SK-N-SH (cell line): ENCODE data around the gene CDC42. TPM values are rescaled to one million over a fixed set of nuclear protein-coding genes. Genes with fewer than 3 reads are reported as not detected.
A peak's percentile ranks its signal among the peaks of the same experiment; 100 is the strongest.

Experiments
- CTCF ChIA-PET: fragments of 300-600, 350-600 bp; formaldehyde crosslinking; extraction: SDS; loops from one replicate; lab custom pipeline; 2021; lab: Yijun Ruan, JAX
- POLR2A ChIA-PET: fragments of 350-600 bp; sonication (Branson Sonifier 250); formaldehyde crosslinking; extraction: SDS; loops from one replicate; lab custom pipeline; 2020; ENCODE audit warnings: antibody characterized with exemption, inconsistent platforms; lab: Yijun Ruan, JAX
- DNase-seq: peaks from one replicate; pipeline ENCODE4 v3.0.0; 2012
- H2AFZ ChIP-seq: fragments of 200-600 bp; sonication (generic); 2 replicates; pipeline ENCODE4 v1.8.1; 2016; ENCODE audit warnings: antibody characterized with exemption, mild to moderate bottlenecking, low read depth
- H3F3A ChIP-seq: fragments of 200-600 bp; sonication (generic); replicated peaks from 2 replicates; pipeline ENCODE3; 2016; ENCODE audit warnings: antibody characterized with exemption, mild to moderate bottlenecking; ENCODE audit not compliant: insufficient read depth
- H3K27ac ChIP-seq, 2 experiments: fragments of 200-500 bp in 1 of 2; fragments of 200-600 bp in 1 of 2; sonication (Bioruptor generic) in 1 of 2; sonication (generic), shearing (Covaris generic) in 1 of 2; 2 replicates each; pipeline versions ENCODE4 v1.5.1 to v1.6.1; 2014 to 2016; ENCODE audit warnings: low read depth in 2 of 2, inconsistent platforms in 1 of 2, low read length in 1 of 2, mild to moderate bottlenecking in 1 of 2, mixed read lengths in 1 of 2
- H3K27me3 ChIP-seq: fragments of 200-600 bp; sonication (generic), shearing (Covaris generic); 2 replicates; pipeline ENCODE4 v1.6.1; 2016; ENCODE audit warnings: mixed run types; ENCODE audit not compliant: insufficient read depth
- H3K36me3 ChIP-seq, 2 experiments: fragments of 200-500 bp in 1 of 2; fragments of 200-600 bp in 1 of 2; sonication (Bioruptor generic) in 1 of 2; sonication (generic) in 1 of 2; replicated peaks in 1 of 2; 2 replicates each; pipeline versions ENCODE3 to v1.5.1; 2014 to 2016; ENCODE audit warnings: low read length in 1 of 2, mild to moderate bottlenecking in 1 of 2; ENCODE audit not compliant: insufficient read depth in 2 of 2, control insufficient read depth in 1 of 2
- H3K4me1 ChIP-seq, 2 experiments: fragments of 200-500 bp in 1 of 2; fragments of 200-600 bp in 1 of 2; sonication (Bioruptor generic) in 1 of 2; sonication (generic), shearing (Covaris generic) in 1 of 2; 2 replicates each; pipeline versions ENCODE4 v1.5.1 to v1.6.1; 2014 to 2016; ENCODE audit warnings: low read depth in 1 of 2, low read length in 1 of 2, mixed run types in 1 of 2; ENCODE audit not compliant: insufficient read depth in 2 of 2, control insufficient read depth in 1 of 2
- H3K4me2 ChIP-seq: fragments of 200-600 bp; sonication (generic), shearing (Covaris generic); 2 replicates; pipeline ENCODE4 v1.6.1; 2017; ENCODE audit warnings: mixed run types
- H3K4me3 ChIP-seq, 2 experiments: fragments of 200-500 bp in 1 of 2; fragments of 200-600 bp in 1 of 2; sonication (Bioruptor generic) in 1 of 2; sonication (generic), shearing (Covaris generic) in 1 of 2; 2 replicates each; pipeline versions ENCODE4 v1.5.1 to v1.8.1; 2014 to 2016; ENCODE audit warnings: low read depth in 2 of 2, inconsistent platforms in 1 of 2, low read length in 1 of 2, mild to moderate bottlenecking in 1 of 2, mixed read lengths in 1 of 2, moderate library complexity in 1 of 2
- H3K79me2 ChIP-seq: fragments of 200-600 bp; sonication (generic); 2 replicates; pipeline ENCODE4 v1.8.1; 2017; ENCODE audit warnings: mild to moderate bottlenecking; ENCODE audit not compliant: insufficient read depth
- H3K9ac ChIP-seq: fragments of 200-600 bp; sonication (generic); 2 replicates; pipeline ENCODE4 v1.6.1; 2017; ENCODE audit warnings: mixed run types
- H3K9me2 ChIP-seq: fragments of 200-600 bp; sonication (generic); 2 replicates; pipeline ENCODE4 v1.6.1; 2017; ENCODE audit warnings: mixed run types
- H3K9me3 ChIP-seq: fragments of 200-600 bp; sonication (generic); 2 replicates; pipeline ENCODE4 v1.6.1; 2017; ENCODE audit warnings: mixed run types, mild to moderate bottlenecking, moderate library complexity
- H4K20me1 ChIP-seq: fragments of 200-600 bp; sonication (generic); 2 replicates; pipeline ENCODE4 v1.6.1; 2017; ENCODE audit warnings: mild to moderate bottlenecking, mixed run types; ENCODE audit not compliant: insufficient read depth
- CHD2 ChIP-seq: fragments of 150-350 bp; IDR thresholded peaks from 2 replicates; pipeline ENCODE4 v1.6.1; 2018; ENCODE audit warnings: low read length; ENCODE audit not compliant: partially characterized antibody
- CTCF ChIP-seq: fragments of 200-600 bp; sonication (generic); IDR thresholded peaks from 2 replicates; pipeline ENCODE4 v1.6.1; 2017; ENCODE audit warnings: antibody characterized with exemption, mild to moderate bottlenecking, moderate library complexity
- FOSL2 ChIP-seq: IDR thresholded peaks from 2 replicates; pipeline ENCODE4 v1.4.0; 2012; ENCODE audit warnings: low read depth, mild to moderate bottlenecking, moderate library complexity, borderline replicate concordance
- FOXM1 ChIP-seq: IDR thresholded peaks from 2 replicates; pipeline ENCODE4 v1.4.0; 2012; ENCODE audit warnings: low read depth, mild to moderate bottlenecking
- GABPA ChIP-seq: IDR thresholded peaks from 2 replicates; pipeline ENCODE4 v1.4.0; 2012; ENCODE audit warnings: low read depth, mild to moderate bottlenecking
- NFIC ChIP-seq: IDR thresholded peaks from 2 replicates; pipeline ENCODE4 v1.4.0; 2012; ENCODE audit warnings: borderline replicate concordance
- NRF1 ChIP-seq: IDR thresholded peaks from 2 replicates; pipeline ENCODE4 v1.6.1; 2012; ENCODE audit warnings: low read depth, mild to moderate bottlenecking, low read length
- RXRA ChIP-seq: IDR thresholded peaks from 2 replicates; pipeline ENCODE4 v1.4.0; 2012; ENCODE audit warnings: low read depth, mild to moderate bottlenecking, borderline replicate concordance
- TCF12 ChIP-seq: IDR thresholded peaks from 2 replicates; pipeline ENCODE4 v1.4.0; 2012
- TEAD4 ChIP-seq: IDR thresholded peaks from 2 replicates; pipeline ENCODE4 v1.4.0; 2012; ENCODE audit warnings: mild to moderate bottlenecking, borderline replicate concordance; ENCODE audit not compliant: insufficient read depth
- USF1 ChIP-seq: IDR thresholded peaks from 2 replicates; pipeline ENCODE4 v1.4.0; 2012; ENCODE audit warnings: low read depth, borderline replicate concordance
- WGBS: methylation state at CpG from one replicate; pipeline ENCODE4 v1.1.6; 2017; ENCODE audit warnings: low lambda C conversion rate; 5-methylcytosine and 5-hydroxymethylcytosine counted together
- polyA plus RNA-seq, 3 experiments: library from polyadenylated mRNA; depleted of rRNA; stranded (reverse); fragments of >200 nt; gene quantifications; 2 replicates each; pipeline ENCODE4 v1.2.3, GENCODE V29; 2012
- TF ChIP-seq, protein P1 (sequence below): fragments of 150-350 bp; IDR thresholded peaks from 2 replicates; pipeline ENCODE4 v1.6.1; 2016; ENCODE audit warnings: mild to moderate bottlenecking, low read depth, low read length
- TF ChIP-seq, protein P2 (sequence below): fragments of 150-350 bp; IDR thresholded peaks from 2 replicates; pipeline ENCODE4 v1.6.1; 2017; ENCODE audit warnings: antibody characterized with exemption, low read length, low read depth, borderline replicate concordance

Gene CDC42
- polyA plus RNA-seq, 1 of the 3 experiments (the other 2 are of a cell fraction) = 113 TPM

- TF ChIP-seq, protein P1, sequence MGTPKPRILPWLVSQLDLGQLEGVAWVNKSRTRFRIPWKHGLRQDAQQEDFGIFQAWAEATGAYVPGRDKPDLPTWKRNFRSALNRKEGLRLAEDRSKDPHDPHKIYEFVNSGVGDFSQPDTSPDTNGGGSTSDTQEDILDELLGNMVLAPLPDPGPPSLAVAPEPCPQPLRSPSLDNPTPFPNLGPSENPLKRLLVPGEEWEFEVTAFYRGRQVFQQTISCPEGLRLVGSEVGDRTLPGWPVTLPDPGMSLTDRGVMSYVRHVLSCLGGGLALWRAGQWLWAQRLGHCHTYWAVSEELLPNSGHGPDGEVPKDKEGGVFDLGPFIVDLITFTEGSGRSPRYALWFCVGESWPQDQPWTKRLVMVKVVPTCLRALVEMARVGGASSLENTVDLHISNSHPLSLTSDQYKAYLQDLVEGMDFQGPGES = no peak
- TF ChIP-seq NRF1 = no peak
- no peak for TF ChIP-seq RXRA
These were observed 35.8 kb downstream of the CDC42 start (continued) for GRCh38 chr1:22088331-22088730.

- Histone ChIP-seq H3K9me2 (no peaks in the 10 kb centered on the region), H3K27me3 (no peaks in the 10 kb centered on the region), H3K4me3 (no peak overlapping the region), H4K20me1 (peaks cover 99% of the 10 kb centered on the region), H3K9me3 (no peaks in the 10 kb centered on the region), H3K27ac (peak overlapping the region in 1 of 2 experiments; percentile 22; a peak in 1 of 4 replicates), H3K4me1 (peaks cover 0 to 17% of the 10 kb centered on the region in 2 experiments; a peak in 3 of 4 replicates), H3K79me2 (peaks cover 98% of the 10 kb centered on the region), H3K36me3 (peaks cover 66 to 68% of the 10 kb centered on the region in 2 experiments), H3F3A (peaks cover 36% of the 10 kb centered on the region), H2AFZ (no peak overlapping the region), H3K4me2 (no peak overlapping the region), H3K9ac (no peak overlapping the region)
- ChIA-PET POLR2A (no interaction called here), CTCF (interaction anchor here (1.0 kb wide), 2 partner anchors 10 to 15 kb away, joined by 3 read pairs; no protein-coding TSS in a partner anchor)
- WGBS = 93% methylated on average over 3 of the region's 3 CpGs
- TF ChIP-seq FOSL2 = no peak
- TF ChIP-seq, protein P2, sequence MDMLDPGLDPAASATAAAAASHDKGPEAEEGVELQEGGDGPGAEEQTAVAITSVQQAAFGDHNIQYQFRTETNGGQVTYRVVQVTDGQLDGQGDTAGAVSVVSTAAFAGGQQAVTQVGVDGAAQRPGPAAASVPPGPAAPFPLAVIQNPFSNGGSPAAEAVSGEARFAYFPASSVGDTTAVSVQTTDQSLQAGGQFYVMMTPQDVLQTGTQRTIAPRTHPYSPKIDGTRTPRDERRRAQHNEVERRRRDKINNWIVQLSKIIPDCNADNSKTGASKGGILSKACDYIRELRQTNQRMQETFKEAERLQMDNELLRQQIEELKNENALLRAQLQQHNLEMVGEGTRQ = no peak
- no peak for TF ChIP-seq FOXM1
- TF ChIP-seq CHD2 = no peak
- no peak for TF ChIP-seq TCF12
- TF ChIP-seq USF1 = no peak
- TF ChIP-seq, protein P1 = no peak
- TF ChIP-seq CTCF = no peak
- no peak for TF ChIP-seq TEAD4
- TF ChIP-seq GABPA = no peak
- TF ChIP-seq NFIC = no peak
- no peak for DNase-seq
These were observed 36.6 kb downstream of the CDC42 start for GRCh38 chr1:22089134-22089571.
